Measurements from ENCODE around the gene ZBTB25.
"Not testable (repeated sequence)": the region's sequence is repeated elsewhere in the genome, so short reads cannot be mapped to it uniquely, and the experiment has no call there.

The ZBTB25 gene, protein sequence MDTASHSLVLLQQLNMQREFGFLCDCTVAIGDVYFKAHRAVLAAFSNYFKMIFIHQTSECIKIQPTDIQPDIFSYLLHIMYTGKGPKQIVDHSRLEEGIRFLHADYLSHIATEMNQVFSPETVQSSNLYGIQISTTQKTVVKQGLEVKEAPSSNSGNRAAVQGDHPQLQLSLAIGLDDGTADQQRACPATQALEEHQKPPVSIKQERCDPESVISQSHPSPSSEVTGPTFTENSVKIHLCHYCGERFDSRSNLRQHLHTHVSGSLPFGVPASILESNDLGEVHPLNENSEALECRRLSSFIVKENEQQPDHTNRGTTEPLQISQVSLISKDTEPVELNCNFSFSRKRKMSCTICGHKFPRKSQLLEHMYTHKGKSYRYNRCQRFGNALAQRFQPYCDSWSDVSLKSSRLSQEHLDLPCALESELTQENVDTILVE

DNA sequence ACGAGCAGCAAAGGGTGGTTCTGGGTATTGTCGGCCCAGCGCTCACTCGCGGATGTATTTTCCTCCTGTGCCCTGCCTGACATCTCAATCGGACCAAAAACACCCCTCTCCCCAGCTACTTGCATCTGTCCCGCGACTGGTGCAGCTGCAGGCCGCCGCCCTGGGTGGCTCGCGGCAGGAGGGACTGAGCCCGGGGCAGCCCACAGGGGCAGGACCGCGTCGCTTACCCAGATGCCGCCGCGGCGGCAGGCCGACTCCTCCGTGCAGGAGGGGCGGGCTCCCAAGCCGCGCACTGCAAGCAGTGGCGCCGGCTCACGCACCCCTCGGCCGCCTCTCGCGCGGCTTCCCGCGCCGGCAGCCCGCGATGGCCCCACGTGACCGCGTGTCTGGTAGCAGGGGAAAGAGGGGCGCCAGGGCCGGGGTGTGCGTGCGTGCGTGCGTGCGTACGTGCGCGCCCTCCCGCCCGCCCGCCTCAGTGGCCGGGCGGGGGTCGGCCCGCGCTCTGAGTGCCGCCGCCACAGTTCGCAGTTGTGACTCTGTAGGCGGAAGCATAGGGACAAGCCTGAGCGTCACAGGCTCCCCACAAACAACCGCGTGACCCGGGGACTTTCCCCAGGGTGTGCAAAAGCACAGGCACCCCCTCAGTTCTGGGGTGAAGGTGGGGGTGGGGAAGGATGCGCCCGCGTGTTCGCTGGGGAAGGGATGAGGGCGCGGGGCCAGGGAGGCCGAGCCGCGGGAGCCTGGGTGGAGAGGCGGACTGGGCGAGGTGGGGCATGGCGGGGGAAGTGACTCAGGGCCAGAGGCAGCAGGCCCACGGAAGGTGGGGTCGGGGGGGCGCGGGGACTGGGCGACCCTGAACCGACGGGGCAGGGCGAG, at the start of gene ZBTB25:
Gene ZBTB25, minus strand, starts transcription at position 405 of the 876 bp plus-strand sequence. CDS start 13,305 bp downstream, outside the sequence.
- peak; percentile 98 for DNase-seq

DNA sequence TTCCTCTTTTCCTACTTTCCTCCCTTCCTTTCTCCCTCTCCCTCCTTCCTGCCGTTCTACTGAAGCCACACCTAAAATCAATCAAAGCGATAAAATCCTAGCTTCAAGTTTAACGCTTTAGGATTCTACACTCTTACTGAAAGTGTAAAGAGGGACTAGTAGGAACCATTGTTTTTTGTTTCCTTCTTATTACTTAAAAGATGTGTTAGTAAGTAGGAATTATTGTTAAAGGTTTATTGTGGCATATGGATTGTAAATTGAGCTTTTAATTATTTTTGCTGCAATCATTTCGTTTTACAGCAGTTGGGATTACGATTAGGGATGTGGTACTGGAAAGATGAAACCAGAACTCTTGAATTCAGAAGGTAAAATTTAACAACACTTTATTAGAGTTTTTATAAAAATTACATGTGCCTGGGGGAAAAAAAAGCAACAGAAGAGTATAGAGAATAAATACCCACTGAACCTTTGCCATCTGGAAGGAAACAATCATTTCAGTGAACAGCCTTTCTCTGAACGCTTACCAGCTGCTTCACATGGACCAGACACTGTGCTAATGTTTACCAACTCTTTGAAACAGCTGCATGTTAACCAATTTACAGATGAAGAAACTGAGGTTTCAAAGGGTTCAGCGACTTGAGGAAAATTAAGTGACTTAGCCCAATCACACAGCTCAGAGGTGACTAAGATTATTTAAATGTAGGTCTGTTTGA, 47.1 kb upstream of the ZBTB25 start:
- DNase-seq, result no peak

DNA sequence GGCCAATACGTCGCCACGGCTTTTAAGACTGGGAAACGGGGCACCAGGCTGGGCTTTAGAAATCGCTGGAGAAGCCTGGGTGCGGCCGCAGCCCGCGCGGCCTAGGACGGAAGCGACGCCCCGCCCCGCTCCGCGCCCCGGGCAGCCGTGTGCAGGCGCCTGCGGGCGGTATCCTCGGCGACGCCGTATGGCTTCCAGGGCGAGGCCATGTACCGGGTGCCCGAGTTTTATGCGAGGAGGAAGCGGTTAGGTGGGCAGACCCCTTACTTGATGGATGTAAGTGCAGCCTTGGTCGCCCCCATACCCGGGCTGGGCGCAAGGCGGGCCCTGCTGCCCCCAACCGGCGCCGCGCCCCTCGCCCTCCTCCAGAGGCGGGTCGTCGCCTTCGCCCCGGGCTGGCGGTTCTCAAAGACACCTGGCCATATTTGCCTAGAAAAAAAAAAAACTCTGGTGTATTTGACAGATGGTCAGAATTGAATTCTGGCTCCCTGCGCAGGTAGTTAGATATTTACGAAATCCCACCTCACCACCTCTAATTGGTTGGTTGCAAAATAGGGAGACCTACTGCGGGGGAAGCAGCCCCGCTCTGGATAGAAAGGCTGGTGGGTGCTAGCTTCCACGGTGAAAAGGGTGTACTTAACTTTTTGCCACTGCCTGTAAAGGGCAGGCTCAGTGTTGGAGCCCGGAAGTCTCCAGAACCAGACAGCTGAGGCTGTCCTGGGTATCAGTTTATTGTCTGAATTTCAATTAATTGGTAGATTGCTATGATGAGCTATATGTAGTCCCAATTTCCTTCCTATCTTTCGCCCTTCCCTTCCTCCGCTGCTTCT, 46.4 kb upstream of the ZBTB25 start, which contains the start of gene PPP1R36:
Gene PPP1R36, plus strand, starts transcription at position 171 of the 830 bp plus-strand sequence. Its CDS starts 37 bp downstream, at position 208.
- DNase-seq, result peak; percentile 13

DNA sequence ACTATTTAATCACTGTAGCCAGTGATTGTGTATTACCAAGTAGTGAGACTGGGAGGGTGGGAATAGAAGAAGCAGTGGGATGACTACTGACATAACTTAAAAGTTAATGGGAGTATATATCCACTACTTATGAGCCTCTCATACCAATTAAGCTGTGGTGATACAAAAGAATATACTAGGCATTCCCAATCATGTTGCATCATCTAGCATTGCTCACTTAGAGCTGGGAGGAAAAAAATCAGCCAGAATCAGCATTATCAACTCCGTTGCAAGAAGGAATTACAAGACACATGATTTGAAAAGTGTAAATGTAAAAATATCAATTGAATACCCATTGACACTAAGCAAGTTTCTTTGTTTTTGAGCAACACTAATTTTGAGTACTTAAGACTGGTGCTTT, 45.4 kb upstream of the ZBTB25 start:
- no peak for DNase-seq

DNA sequence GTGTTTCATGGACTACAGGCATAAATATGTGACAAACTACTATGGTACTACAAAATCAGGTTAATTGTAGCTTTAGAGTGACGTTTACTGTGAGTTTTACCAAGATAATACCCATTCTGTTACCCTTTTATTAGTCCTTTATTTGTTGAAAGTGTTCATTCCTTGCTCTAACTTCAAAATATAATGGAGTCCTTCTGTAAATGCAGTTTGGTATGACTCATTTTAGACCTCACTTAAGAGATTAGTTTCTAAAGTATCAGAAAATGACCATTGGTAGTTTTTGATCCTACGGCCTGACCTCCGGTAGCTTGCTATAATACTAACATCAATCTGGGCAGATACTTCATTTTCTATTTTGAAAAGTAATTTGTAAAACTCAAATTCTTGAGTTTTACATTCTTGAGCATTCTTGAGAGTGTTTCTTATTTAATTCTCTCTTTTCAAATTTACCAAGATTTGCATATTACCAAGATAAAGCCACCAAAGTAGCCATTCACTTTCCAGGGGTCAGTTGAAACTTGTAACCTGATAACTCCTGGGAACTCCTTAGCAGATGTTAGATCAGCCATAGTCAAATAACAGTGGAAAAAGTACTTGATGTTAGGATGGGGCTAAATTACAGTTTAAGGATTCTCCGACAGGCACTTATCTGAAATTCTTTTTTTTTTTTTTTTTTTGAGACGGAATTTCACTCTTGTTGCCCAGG, 41.1 kb upstream of the ZBTB25 start:
- DNase-seq, result no peak

DNA sequence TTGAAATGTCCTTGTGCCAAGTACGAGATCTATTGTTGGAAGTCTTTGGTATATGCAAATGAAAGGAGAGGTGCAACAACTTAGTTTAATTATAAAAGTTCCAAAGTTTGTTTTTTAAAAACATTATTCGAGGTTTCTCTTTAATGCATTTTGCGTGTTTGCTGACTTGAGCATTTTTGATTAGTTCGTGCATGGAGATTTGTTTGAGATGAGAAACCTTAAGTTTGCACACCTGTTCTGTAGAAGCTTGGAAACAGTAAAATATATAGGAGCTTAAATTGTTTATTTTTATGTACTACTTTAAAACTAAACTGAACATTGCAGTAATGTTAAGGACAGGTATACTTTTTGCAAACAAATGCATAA, 39.2 kb upstream of the ZBTB25 start:
- no peak for DNase-seq

DNA sequence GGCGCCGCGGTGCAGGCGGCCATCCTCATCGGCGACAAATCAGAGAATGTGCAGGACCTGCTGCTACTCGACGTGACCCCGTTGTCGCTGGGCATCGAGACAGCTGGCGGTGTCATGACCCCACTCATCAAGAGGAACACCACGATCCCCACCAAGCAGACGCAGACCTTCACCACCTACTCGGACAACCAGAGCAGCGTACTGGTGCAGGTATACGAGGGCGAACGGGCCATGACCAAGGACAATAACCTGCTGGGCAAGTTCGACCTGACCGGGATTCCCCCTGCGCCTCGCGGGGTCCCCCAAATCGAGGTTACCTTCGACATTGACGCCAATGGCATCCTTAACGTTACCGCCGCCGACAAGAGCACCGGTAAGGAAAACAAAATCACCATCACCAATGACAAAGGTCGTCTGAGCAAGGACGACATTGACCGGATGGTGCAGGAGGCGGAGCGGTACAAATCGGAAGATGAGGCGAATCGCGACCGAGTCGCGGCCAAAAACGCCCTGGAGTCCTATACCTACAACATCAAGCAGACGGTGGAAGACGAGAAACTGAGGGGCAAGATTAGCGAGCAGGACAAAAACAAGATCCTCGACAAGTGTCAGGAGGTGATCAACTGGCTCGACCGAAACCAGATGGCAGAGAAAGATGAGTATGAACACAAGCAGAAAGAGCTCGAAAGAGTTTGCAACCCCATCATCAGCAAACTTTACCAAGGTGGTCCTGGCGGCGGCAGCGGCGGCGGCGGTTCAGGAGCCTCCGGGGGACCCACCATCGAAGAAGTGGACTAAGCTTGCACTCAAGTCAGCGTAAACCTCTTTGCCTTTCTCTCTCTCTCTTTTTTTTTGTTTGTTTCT, 38.6 kb upstream of the ZBTB25 start:
- DNase-seq, result no peak

DNA sequence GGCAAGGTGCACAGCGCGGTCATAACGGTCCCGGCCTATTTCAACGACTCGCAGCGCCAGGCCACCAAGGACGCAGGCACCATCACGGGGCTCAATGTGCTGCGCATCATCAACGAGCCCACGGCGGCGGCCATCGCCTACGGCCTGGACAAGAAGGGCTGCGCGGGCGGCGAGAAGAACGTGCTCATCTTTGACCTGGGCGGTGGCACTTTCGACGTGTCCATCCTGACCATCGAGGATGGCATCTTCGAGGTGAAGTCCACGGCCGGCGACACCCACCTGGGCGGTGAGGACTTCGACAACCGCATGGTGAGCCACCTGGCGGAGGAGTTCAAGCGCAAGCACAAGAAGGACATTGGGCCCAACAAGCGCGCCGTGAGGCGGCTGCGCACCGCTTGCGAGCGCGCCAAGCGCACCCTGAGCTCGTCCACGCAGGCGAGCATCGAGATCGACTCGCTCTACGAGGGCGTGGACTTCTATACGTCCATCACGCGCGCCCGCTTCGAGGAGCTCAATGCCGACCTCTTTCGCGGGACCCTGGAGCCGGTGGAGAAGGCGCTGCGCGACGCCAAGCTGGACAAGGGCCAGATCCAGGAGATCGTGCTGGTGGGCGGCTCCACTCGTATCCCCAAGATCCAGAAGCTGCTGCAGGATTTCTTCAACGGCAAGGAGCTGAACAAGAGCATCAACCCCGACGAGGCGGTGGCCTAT, 37.8 kb upstream of the ZBTB25 start:
- no peak for DNase-seq

DNA sequence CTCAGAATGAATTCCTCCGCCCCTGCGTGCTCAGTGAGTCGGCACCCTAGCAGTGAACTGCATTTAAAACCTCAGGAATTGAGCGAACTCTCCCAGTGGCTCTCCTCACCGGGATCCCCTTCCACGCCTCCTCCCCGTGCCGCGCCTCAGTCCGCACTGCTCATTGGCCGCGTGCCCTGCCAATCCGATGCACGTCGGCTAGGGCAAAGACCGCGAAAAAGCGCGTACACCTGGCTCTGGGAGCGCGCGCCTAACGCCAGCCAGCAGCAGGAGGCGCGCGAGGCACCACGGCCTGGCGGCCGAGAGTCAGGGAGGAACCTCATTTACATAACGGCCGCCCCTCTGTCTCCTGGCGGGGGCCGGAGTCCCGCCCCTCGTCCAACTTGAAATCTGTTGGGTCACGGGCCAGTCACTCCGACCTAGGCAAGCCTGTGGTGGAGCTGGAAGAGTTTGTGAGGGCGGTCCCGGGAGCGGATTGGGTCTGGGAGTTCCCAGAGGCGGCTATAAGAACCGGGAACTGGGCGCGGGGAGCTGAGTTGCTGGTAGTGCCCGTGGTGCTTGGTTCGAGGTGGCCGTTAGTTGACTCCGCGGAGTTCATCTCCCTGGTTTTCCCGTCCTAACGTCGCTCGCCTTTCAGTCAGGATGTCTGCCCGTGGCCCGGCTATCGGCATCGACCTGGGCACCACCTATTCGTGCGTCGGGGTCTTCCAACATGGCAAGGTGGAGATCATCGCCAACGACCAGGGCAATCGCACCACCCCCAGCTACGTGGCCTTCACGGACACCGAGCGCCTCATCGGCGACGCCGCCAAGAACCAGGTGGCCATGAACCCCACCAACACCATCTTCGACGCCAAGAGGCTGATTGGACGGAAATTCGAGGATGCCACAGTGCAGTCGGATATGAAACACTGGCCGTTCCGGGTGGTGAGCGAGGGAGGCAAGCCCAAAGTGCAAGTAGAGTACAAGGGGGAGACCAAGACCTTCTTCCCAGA, 36.9 kb upstream of the ZBTB25 start, which contains the start of gene HSPA2:
Gene HSPA2, plus strand, starts transcription at position 534 of the 995 bp plus-strand sequence. Its CDS starts 109 bp downstream, at position 643.
- DNase-seq, result peak; percentile 98

DNA sequence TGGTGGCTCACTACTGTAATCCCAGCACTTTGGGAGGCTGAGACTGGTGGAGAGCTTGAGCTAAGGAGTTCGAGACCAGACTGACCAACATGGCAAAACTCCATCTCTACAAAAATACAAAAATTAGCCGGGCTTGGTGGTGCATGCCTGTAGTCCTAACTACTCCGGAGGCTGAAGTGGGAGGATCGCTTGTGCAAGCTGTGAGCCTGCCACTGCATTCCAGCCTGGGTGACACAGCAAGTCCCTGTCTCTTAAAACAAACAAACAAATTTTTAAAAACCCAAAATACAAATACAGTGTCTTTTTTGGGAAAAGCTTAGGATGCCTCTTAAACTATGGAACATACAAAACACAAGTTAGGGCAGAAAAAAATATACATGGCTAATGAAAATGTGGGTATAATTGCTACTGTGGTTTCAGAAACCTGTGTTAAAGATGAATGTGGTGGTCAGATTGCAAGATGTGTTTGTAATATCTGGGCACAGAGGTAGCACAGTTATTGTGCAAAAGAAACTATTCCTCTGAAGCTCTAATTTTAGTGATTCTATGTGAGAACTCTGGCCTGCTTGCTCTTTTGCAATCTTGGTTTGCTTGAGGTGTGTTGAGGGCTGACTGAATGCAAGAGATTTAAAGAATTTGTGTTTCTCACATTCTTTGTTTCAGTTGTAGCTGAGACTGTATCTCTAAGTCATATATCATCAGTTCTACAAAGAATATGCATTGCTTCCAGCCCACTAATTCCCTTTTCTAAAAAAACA, 33.0 kb upstream of the ZBTB25 start:
- no peak for DNase-seq

DNA sequence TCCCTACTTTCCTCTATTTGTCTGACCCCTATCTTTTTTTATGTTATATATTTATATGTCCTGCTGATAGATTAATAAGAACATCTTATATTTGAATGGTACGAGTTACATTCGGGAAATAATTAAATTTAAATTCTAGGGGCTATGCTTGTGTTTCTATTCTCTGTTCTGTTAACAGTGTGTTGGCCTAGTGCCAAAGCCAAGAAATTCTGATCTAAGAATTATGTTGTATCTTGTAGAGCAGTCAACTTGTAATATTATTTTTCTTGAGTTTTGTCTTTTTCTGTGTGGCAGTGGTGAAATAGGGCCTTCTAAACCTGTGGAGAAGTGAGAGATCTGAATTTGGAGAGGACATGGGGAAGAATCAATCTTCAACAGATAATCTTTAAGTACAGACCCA, 27.9 kb upstream of the ZBTB25 start:
- DNase-seq, result no peak

DNA sequence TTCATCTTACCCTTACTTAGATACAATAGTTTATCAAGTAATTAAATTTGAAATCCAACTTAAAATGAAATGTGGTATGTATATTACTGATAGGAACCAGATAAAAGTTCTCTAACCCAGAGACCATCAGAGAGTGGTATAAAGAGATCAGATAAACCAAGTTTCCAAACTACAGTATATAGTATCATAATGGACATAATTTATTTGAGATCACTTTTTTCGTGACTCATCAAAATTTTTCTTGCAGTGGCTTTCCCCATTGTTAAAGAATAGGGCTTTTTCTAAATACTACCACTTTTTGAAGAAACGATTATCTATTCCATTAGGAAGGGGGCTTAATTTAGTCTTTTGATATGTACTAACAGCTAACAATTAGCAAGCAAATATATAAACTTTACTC, 21.7 kb upstream of the ZBTB25 start:
- DNase-seq, result no peak

DNA sequence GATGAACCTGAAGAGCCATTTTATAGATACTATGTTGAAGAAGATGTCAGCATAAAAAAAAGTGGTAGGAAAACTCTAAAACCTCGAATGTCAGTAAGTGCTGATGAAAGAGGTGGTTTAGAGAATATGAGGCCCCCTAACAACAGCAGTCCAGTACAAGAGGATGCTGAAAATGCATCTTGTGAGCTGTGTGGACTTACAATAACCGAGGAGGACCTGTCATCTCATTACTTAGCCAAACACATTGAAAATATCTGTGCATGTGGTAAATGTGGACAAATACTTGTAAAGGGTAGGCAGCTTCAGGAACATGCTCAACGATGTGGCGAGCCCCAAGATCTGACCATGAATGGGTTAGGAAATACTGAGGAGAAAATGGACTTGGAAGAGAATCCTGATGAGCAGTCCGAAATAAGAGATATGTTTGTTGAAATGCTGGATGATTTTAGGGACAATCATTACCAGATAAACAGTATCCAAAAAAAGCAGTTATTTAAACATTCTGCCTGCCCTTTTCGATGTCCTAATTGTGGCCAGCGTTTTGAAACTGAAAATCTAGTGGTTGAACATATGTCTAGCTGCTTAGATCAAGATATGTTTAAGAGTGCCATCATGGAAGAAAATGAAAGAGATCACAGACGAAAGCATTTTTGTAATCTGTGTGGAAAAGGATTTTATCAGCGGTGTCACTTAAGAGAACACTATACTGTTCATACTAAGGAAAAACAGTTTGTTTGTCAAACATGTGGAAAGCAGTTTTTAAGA, 19.1 kb upstream of the ZBTB25 start:
- DNase-seq, result no peak

DNA sequence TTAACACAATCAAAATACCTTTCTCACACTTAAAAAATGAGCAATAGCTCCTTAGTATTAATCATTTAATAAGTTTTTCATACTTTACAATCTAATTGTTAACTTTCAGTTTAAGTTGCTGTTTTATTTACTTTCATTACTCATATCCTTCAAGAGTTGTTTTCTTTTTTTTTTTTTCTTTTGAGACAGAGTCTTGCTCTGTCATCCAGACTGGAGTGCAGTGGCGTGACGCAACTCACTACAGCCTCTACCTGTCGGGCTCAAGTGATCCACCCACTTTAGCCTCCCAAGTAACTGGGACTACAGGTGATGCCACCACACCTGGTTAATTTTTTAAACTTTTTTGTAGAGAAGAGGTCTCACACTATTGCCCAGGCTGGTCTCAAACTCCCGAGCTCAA, 17.1 kb upstream of the ZBTB25 start:
- DNase-seq, result no peak

DNA sequence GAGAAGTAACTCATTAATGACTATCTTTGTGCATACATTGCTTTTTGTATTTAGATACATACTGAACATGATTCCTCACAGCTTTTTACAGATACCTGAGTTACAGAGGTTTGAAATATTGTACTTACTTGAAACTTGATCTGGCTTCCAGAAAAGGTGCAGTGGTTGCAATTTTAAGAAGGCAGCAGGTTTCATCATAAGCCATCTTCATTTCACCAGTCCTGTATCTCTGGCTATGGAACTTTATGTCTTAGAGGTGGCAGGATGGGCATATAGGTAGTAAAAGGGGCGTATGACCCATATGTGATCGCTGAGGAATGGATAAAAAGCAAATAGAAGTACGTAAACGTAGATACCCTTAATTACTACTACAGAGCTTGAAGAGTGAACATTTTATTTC, 14.6 kb upstream of the ZBTB25 start:
- DNase-seq, result no peak

DNA sequence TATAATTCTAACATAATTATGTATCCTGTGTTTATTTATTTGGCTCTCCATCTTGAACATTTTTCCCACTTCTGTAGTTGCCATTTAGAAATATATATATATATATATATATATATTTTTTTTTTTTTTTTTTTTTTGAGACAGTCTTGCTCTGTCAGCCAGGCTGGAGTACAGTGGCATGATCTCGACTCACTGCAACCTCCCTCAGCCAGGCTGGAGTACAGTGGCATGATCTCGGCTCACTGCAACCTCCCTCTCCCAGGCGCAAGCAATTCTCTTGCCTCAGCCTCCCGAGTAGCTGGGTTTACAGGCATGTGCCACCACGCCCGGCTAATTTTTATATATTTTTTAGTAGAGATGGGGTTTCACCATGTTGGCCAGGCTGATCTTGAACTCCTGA, 14.0 kb upstream of the ZBTB25 start:
- not testable (repeated sequence) for DNase-seq

DNA sequence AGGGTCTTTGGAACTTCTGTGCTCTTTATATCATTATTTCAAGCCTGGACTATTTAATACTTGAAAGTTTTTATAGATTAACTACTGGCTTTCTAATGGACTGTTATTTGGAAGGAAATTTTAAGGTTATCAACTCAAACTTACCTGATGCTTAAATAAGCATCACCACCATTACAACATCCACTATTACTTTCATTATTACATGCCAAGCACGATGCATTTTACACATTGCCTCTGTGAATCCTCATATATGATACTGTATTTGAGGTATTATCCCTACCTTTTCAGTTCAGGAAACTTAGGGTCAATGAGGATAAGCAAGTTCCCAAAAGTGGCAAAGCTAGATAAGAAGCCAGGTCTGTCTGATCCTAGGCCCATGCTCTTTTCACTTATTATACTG, 13.3 kb upstream of the ZBTB25 start:
- no peak for DNase-seq
